Gastroesophageal sphincter (tissue), 3 donors: ENCODE measurements around the gene KLHL22.

Experiments
- EP300 ChIP-seq: sonication (generic); formaldehyde crosslinking; IDR thresholded peaks from one replicate; pipeline ENCODE4 v1.6.1; 2017; ENCODE audit warnings: antibody characterized with exemption, mild to moderate bottlenecking
- POLR2A ChIP-seq, 2 donors: fragments of 450-650 bp; IDR thresholded peaks; one replicate each; pipeline ENCODE4 v1.6.1; 2017; ENCODE audit warnings: antibody characterized with exemption in 2 of 2, mild to moderate bottlenecking in 2 of 2, moderate library complexity in 1 of 2
- POLR2AphosphoS5 ChIP-seq: sonication (generic); formaldehyde crosslinking; IDR thresholded peaks from one replicate; pipeline ENCODE4 v1.6.1; 2017; ENCODE audit warnings: antibody characterized with exemption
- TF ChIP-seq, protein P1 (sequence below), 4 experiments: fragments of 200-600 bp in 2 of 4; fragments of 450-650 bp in 2 of 4; sonication (generic) in 1 of 4; IDR thresholded peaks; one replicate each; pipeline ENCODE4 v1.5.1; 2017 to 2019; ENCODE audit warnings: antibody characterized with exemption in 4 of 4, mild to moderate bottlenecking in 2 of 4, moderate library complexity in 2 of 4

DNA sequence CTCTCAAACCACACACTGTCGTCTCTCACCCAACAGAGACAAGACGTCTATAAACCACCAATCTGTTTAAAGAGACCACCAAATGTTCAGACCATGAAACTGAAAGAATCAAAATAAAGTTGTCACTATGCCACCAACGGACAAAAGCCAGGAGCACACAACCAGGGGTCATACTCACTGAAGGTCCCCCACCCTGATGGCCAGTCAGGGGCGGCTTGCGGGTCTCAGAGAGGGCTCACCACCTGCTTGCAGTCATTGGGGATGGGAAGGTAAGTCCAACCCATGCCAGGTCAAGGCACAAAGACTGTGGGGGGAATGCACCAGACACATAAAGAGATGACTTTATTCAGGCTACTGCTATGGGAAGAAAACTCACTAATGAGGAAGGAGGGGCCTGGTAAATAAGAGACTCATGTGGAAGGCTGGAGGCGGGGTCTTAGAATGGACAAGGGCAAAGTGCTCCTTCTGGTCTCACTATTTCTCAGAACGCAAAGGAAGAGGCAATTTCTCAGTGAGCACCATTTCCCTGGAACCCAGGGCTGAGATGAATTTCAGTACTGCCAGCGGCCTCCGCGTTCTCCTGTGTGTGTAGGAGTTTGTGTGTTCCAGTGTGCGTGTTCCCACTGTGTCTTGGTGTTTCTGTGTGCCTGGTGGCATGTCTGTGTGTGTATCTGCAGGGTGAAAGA is 75.3 kb downstream of the KLHL22 start:
- TF ChIP-seq, protein P1, sequence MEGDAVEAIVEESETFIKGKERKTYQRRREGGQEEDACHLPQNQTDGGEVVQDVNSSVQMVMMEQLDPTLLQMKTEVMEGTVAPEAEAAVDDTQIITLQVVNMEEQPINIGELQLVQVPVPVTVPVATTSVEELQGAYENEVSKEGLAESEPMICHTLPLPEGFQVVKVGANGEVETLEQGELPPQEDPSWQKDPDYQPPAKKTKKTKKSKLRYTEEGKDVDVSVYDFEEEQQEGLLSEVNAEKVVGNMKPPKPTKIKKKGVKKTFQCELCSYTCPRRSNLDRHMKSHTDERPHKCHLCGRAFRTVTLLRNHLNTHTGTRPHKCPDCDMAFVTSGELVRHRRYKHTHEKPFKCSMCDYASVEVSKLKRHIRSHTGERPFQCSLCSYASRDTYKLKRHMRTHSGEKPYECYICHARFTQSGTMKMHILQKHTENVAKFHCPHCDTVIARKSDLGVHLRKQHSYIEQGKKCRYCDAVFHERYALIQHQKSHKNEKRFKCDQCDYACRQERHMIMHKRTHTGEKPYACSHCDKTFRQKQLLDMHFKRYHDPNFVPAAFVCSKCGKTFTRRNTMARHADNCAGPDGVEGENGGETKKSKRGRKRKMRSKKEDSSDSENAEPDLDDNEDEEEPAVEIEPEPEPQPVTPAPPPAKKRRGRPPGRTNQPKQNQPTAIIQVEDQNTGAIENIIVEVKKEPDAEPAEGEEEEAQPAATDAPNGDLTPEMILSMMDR (IDR thresholded peaks at IDR 0.05), result no peak
- TF ChIP-seq POLR2AphosphoS5 (no peak), POLR2A (IDR thresholded peaks at IDR 0.05) (no peak), EP300 (no peak)
